A549 (cell line): ENCODE data around the gene MLX. TPM values are rescaled to one million over a fixed set of nuclear protein-coding genes. Genes with fewer than 3 reads are reported as not detected.

Experiments
- ATAC-seq, 2 experiments: fragments of 200-7000 bp in 1 of 2; fragments of >200 bp in 1 of 2; cut with Nextera tagmentation in 1 of 2; cut with Tn5 transposase in 1 of 2; 3 replicates each; pipeline versions ENCODE4 v1.8.0 to v1.9.1; 2018 to 2020; ENCODE audit warnings: mild to moderate bottlenecking in 1 of 2, moderate library complexity in 1 of 2
- CTCF ChIA-PET: fragments of 300-600 bp; sonication (Branson Sonifier 250); formaldehyde crosslinking; extraction: SDS; loops from one replicate; lab custom pipeline; 2021; ENCODE audit warnings: antibody characterized with exemption, inconsistent platforms; lab: Yijun Ruan, JAX
- POLR2A ChIA-PET: fragments of 350-600 bp; formaldehyde crosslinking; extraction: SDS; loops from one replicate; lab custom pipeline; 2021; ENCODE audit warnings: antibody characterized with exemption, inconsistent platforms; lab: Yijun Ruan, JAX
- DNase-seq, 2 experiments: peaks; one replicate each; pipeline versions ENCODE4 v3.0.0 to v3.0.0-alpha.2; 2011 to 2016; ENCODE audit warnings: low read depth in 1 of 2, low spot score in 1 of 2
- FAIRE-seq: peaks from 2 replicates; lab custom pipeline; 2011; peaks lifted over from hg19 to GRCh38; lab: Jason Lieb, UNC
- H3K27ac ChIP-seq, 2 experiments: fragments of >200 bp; sonication (Bioruptor Twin); formaldehyde crosslinking; 3 replicates each; pipeline ENCODE4 v1.5.1; 2016 to 2017
- H3K4me1 ChIP-seq: fragments of >200 bp; sonication (Bioruptor Twin); formaldehyde crosslinking; 3 replicates; pipeline ENCODE4 v1.6.1; 2016
- H3K4me2 ChIP-seq: fragments of >200 bp; sonication (Bioruptor Twin); formaldehyde crosslinking; 3 replicates; pipeline ENCODE4 v1.6.1; 2016
- H3K4me3 ChIP-seq: fragments of >200 bp; sonication (Bioruptor Twin); formaldehyde crosslinking; 3 replicates; pipeline ENCODE4 v1.5.1; 2016
- H3K9me3 ChIP-seq: fragments of >200 bp; sonication (Bioruptor Twin); formaldehyde crosslinking; 3 replicates; pipeline ENCODE4 v1.6.1; 2016
- BCL3 ChIP-seq: fragments of >200 bp; sonication (Bioruptor Twin); formaldehyde crosslinking; IDR thresholded peaks from 3 replicates; pipeline ENCODE4 v1.6.1; 2016
- BHLHE40 ChIP-seq: IDR thresholded peaks from 2 replicates; pipeline ENCODE4 v1.6.1; 2012; ENCODE audit warnings: low read depth, low read length, inconsistent platforms
- CTCF ChIP-seq: fragments of >200 bp; sonication (Bioruptor Twin); formaldehyde crosslinking; IDR thresholded peaks from 3 replicates; pipeline ENCODE4 v1.5.1; 2016
- E2F6 ChIP-seq: IDR thresholded peaks from 2 replicates; pipeline ENCODE4 v1.6.1; 2012; ENCODE audit warnings: low read depth, borderline replicate concordance
- GATA3 ChIP-seq: IDR thresholded peaks from 2 replicates; pipeline ENCODE4 v1.6.1; 2012; ENCODE audit warnings: borderline replicate concordance
- HMGXB4 ChIP-seq: fragments of 250-450 bp; sonication (Bioruptor Pico); IDR thresholded peaks from 2 replicates; pipeline ENCODE4 v1.5.0; 2021; ENCODE audit warnings: mild to moderate bottlenecking, moderate library complexity, borderline replicate concordance
- HOXA7 ChIP-seq: fragments of 250-450 bp; sonication (Bioruptor Pico); IDR thresholded peaks from 2 replicates; pipeline ENCODE4 v1.5.0; 2020; ENCODE audit warnings: mild to moderate bottlenecking, moderate library complexity
- HOXB13 ChIP-seq: fragments of 250-450 bp; sonication (Bioruptor Pico); IDR thresholded peaks from 2 replicates; pipeline ENCODE4 v1.5.0; 2020; ENCODE audit warnings: low read depth, mild to moderate bottlenecking, moderate library complexity
- JUN ChIP-seq, 2 experiments: fragments of >200 bp; sonication (Bioruptor Twin); formaldehyde crosslinking; IDR thresholded peaks; 2 replicates in 1 of 2; 3 replicates in 1 of 2; pipeline ENCODE4 v1.6.1; 2016 to 2017
- KDM1A ChIP-seq: fragments of 200-600 bp; sonication (generic); IDR thresholded peaks from 2 replicates; pipeline ENCODE4 v1.6.1; 2016; ENCODE audit warnings: low read depth, mild to moderate bottlenecking
- KDM5A ChIP-seq: fragments of 200-600 bp; sonication (generic); IDR thresholded peaks from 2 replicates; pipeline ENCODE4 v1.6.1; 2016; ENCODE audit warnings: antibody characterized with exemption, mild to moderate bottlenecking
- MAX ChIP-seq: IDR thresholded peaks from 2 replicates; pipeline ENCODE4 v1.6.1; 2012
- MAZ ChIP-seq: fragments of 150-350 bp; IDR thresholded peaks from 2 replicates; pipeline ENCODE4 v1.6.1; 2014; ENCODE audit warnings: antibody characterized with exemption, low read depth, low read length, borderline replicate concordance
- PBX3 ChIP-seq: IDR thresholded peaks from 2 replicates; pipeline ENCODE4 v1.6.1; 2012
- PHF8 ChIP-seq: fragments of 200-600 bp; sonication (generic); IDR thresholded peaks from 2 replicates; pipeline ENCODE4 v1.6.1; 2016; ENCODE audit warnings: low read depth, mild to moderate bottlenecking, antibody characterized with exemption, moderate library complexity, borderline replicate concordance
- POLR2A ChIP-seq: IDR thresholded peaks from 2 replicates; pipeline ENCODE4 v1.6.1; 2012; ENCODE audit warnings: mild to moderate bottlenecking, low read length
- RAD21 ChIP-seq, 2 experiments: fragments of >200 bp in 1 of 2; sonication (Bioruptor Twin) in 1 of 2; formaldehyde crosslinking in 1 of 2; IDR thresholded peaks in 1 of 2; conservative IDR thresholded peaks in 1 of 2; 2 replicates in 1 of 2; 3 replicates in 1 of 2; pipeline ENCODE4 v1.6.1; 2012 to 2018; ENCODE audit warnings: inconsistent platforms in 1 of 2
- RARB ChIP-seq: fragments of 250-450 bp; sonication (Bioruptor Pico); IDR thresholded peaks from 2 replicates; pipeline ENCODE4 v1.8.0; 2021; ENCODE audit warnings: mild to moderate bottlenecking, moderate library complexity
- RNF2 ChIP-seq: fragments of 200-600 bp; sonication (generic); IDR thresholded peaks from 2 replicates; pipeline ENCODE4 v1.6.1; 2016; ENCODE audit warnings: low read depth, mild to moderate bottlenecking, antibody characterized with exemption, moderate library complexity, borderline replicate concordance
- ZFP36 ChIP-seq: fragments of 450-650 bp; IDR thresholded peaks from 2 replicates; pipeline ENCODE4 v1.6.1; 2014; ENCODE audit warnings: borderline replicate concordance; ENCODE audit not compliant: partially characterized antibody
- WGBS: methylation state at CpG from one replicate; pipeline ENCODE4 v1.1.6; 2017; ENCODE audit errors: missing lambda C conversion rate; 5-methylcytosine and 5-hydroxymethylcytosine counted together
- polyA plus RNA-seq, 4 experiments: library from polyadenylated mRNA; depleted of rRNA in 3 of 4; stranded (reverse); fragments of >200 nt; fragmentation: RNase III in 1 of 4; extraction: RNeasy Plus Mini Kit Qiagen cat#74134 plus additional on column Dnase treatment in 1 of 4; gene quantifications; 2 replicates in 3 of 4; 3 replicates in 1 of 4; pipeline ENCODE4 v1.2.3, GENCODE V29; 2011 to 2017

Gene MLX
- polyA plus RNA-seq, 2 of the 4 experiments (the other 2 are of a cell fraction), result 46.3 to 48.0 TPM

- Histone ChIP-seq H3K9me3 (no peaks in the 10 kb centered on the region), H3K4me2 (peak overlapping the region; percentile 92), H3K4me3 (peak overlapping the region; percentile 87), H3K4me1 (peaks cover 20% of the 10 kb centered on the region), H3K27ac (peak overlapping the region; percentile 94)
- ATAC-seq (peak; percentile 17 to 42; a peak in 3 of 6 replicates), DNase-seq (no peak), FAIRE-seq (no peak)
- ChIA-PET CTCF (interaction anchor here (0.5 to 3.3 kb wide), 9 partner anchors 10 to 233 kb away, joined by 3 to 13 read pairs (median 5); partner anchors contain the start of genes NAGLU and PSMC3IP), POLR2A (interaction anchor here (1.0 to 1.8 kb wide), 3 partner anchors 12 to 219 kb away, joined by 4 to 7 read pairs (median 4); partner anchors contain the start of genes MLX, PSMC3IP and VPS25)
- TF ChIP-seq HOXA7 (CRISPR knock-in tag), result no peak
- no peak for TF ChIP-seq GATA3
- no peak for TF ChIP-seq MAZ
- no peak for TF ChIP-seq RARB (CRISPR knock-in tag)
- TF ChIP-seq ZFP36, result peak; percentile 98
- TF ChIP-seq CTCF, result no peak
- TF ChIP-seq HMGXB4, result no peak
- peak; percentile 89; the same call in 1 of the 2 replicates for TF ChIP-seq KDM1A
- TF ChIP-seq RAD21 (conservative IDR thresholded peaks at IDR 0.05 in 1 of 2, IDR thresholded peaks at IDR 0.05 in 1 of 2), result 0 out of 5 replicates have a peak, but pooled peaks of 1 of the 2 experiments have one; percentile 14
- WGBS, result 42% methylated on average over 16 of the region's 16 CpGs
Measured at GRCh38 chr17:42553866-42554249, 13.0 kb upstream of the MLX start.

GRCh38 chr17:42554250-42555121 lies 12.4 kb upstream of the MLX start:
- Histone ChIP-seq H3K4me2 (peak overlapping the region; percentile 92), H3K9me3 (no peaks in the 10 kb centered on the region), H3K4me1 (peaks cover 17% of the 10 kb centered on the region), H3K4me3 (peak overlapping the region; percentile 87), H3K27ac (peak overlapping the region; percentile 94)
- 3% methylated on average over 45 of the region's 82 CpGs for WGBS
- FAIRE-seq (no peak), ATAC-seq (peak; percentile 81 to 89), DNase-seq (peak; percentile 82 to 88)
- CTCF ChIA-PET, result interaction anchor here (0.6 to 3.3 kb wide), 10 partner anchors 9 to 234 kb away, joined by 3 to 13 read pairs (median 4); partner anchors contain the start of genes NAGLU and PSMC3IP
- POLR2A ChIA-PET, result interaction anchor here (0.7 to 1.8 kb wide), 7 partner anchors 12 to 444 kb away, joined by 3 to 7 read pairs (median 4); partner anchors contain the start of genes MLX, NAGLU, PSMC3IP and RPL27
- TF ChIP-seq RNF2, result 0 out of 2 replicates have a peak, but pooled peaks have one; percentile 34
- TF ChIP-seq BCL3, result peak; percentile 83
- TF ChIP-seq HMGXB4, result 0 out of 2 replicates have a peak, but pooled peaks have one; percentile 31
- no peak for TF ChIP-seq KDM1A
- 0 out of 2 replicates have a peak, but pooled peaks have one; percentile 35 for TF ChIP-seq HOXB13
- TF ChIP-seq CTCF, result no peak
- TF ChIP-seq KDM5A, result 0 out of 2 replicates have a peak, but pooled peaks have one; percentile 25
- TF ChIP-seq MAX, result peak; percentile 91
- TF ChIP-seq JUN (IDR thresholded peaks at IDR 0.05), result peak; percentile 76 to 92; a peak in 4 of 5 replicates
- TF ChIP-seq E2F6, result peak; percentile 83
- TF ChIP-seq POLR2A, result peak; percentile 88
- TF ChIP-seq PBX3, result peak; percentile 53; the same call in 1 of the 2 replicates
- peak; percentile 83 for TF ChIP-seq PHF8
- TF ChIP-seq BHLHE40, result no peak
